ENCODE data around the gene ASCC3. TPM values are rescaled to one million over a fixed set of nuclear protein-coding genes. Genes with fewer than 3 reads are reported as not detected.

Gene ASCC3
- total and polyA plus RNA-seq, 2 donors (not counting 1 experiment from before 2014, with no cell fraction given) = 9.0 to 42.3 TPM

DNA sequence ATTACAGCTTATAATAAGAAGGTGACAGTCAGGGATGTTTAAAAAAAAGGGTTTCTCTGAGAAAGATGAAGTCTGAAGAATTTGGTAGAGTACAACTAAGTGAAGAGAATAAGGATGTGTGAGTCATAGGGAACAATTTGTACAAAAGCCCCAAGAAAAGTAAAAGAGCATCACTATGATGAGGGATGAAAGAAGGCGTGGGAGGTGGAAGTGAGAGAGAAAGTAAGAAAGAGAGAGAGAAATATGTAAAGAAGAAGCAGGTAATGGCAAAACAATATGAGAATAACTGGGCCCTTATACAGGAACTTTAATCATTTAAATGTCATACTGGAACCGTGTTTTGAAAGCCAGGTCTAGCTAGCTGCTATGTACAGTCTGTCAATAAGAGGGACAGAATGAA lies 179.4 kb downstream of the ASCC3 start:
- H3K79me2 ChIP-seq (ENCODE audit: control insufficient read depth, insufficient read depth, low read length) = no peaks in the 10 kb centered on the region
- intact Hi-C loops (cut with micrococcal nuclease) = no loop called here
- POLR2A ChIA-PET = no interaction called here
- H3K9me3 ChIP-seq (ENCODE audit: control extremely low read depth in 1 of 3, control insufficient read depth in 2 of 3, insufficient read depth in 1 of 3, low read length in 2 of 3) = peaks cover 2 to 9% (median 9%) of the 10 kb centered on the region in 3 donors
- no peak overlapping the region for H3K4me2 ChIP-seq (replicated peaks; ENCODE audit: low read depth, low read length, poor library complexity, severe bottlenecking)
- no peaks in the 10 kb centered on the region for H3K27me3 Mint-ChIP-seq
- H4K20me1 ChIP-seq (ENCODE audit: control insufficient read depth, insufficient read depth, low read length, poor library complexity, severe bottlenecking) = no peaks in the 10 kb centered on the region
- H3K9me3 Mint-ChIP-seq (ENCODE audit: insufficient read depth) = peaks cover 12% of the 10 kb centered on the region
- 67% methylated on average over 1 of the region's 2 CpGs for WGBS (ENCODE audit: insufficient coverage)
- no peaks in the 10 kb centered on the region for H3K27me3 ChIP-seq (replicated peaks in 1 of 4; ENCODE audit: control extremely low read depth in 1 of 4, control insufficient read depth in 3 of 4, insufficient read depth in 4 of 4, low read length in 3 of 4)
- TF ChIP-seq EZH2 (IDR thresholded peaks at IDR 0.05; ENCODE audit: borderline replicate concordance, insufficient read depth, low read depth, low read length, poor library complexity, severe bottlenecking) = no peak
- TF ChIP-seq, protein P1, sequence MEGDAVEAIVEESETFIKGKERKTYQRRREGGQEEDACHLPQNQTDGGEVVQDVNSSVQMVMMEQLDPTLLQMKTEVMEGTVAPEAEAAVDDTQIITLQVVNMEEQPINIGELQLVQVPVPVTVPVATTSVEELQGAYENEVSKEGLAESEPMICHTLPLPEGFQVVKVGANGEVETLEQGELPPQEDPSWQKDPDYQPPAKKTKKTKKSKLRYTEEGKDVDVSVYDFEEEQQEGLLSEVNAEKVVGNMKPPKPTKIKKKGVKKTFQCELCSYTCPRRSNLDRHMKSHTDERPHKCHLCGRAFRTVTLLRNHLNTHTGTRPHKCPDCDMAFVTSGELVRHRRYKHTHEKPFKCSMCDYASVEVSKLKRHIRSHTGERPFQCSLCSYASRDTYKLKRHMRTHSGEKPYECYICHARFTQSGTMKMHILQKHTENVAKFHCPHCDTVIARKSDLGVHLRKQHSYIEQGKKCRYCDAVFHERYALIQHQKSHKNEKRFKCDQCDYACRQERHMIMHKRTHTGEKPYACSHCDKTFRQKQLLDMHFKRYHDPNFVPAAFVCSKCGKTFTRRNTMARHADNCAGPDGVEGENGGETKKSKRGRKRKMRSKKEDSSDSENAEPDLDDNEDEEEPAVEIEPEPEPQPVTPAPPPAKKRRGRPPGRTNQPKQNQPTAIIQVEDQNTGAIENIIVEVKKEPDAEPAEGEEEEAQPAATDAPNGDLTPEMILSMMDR (IDR thresholded peaks at IDR 0.05) = no peak
- H3K4me3 ChIP-seq (ENCODE audit: control extremely low read depth in 1 of 5, extremely low read depth in 1 of 5, insufficient read depth in 1 of 5, low read depth in 2 of 5, low read length in 4 of 5) = no peak overlapping the region
- H2AFZ ChIP-seq (ENCODE audit: insufficient read depth, low read depth, low read length, poor library complexity, severe bottlenecking) = no peak overlapping the region
- H3K4me1 ChIP-seq (ENCODE audit: control insufficient read depth in 2 of 2, insufficient read depth in 2 of 2, low read length in 2 of 2) = no peaks in the 10 kb centered on the region
- H3K27ac ChIP-seq (ENCODE audit: low read length in 2 of 2) = no peak overlapping the region
- H3K27ac Mint-ChIP-seq = no peak overlapping the region
- H3K36me3 ChIP-seq (replicated peaks in 1 of 2; ENCODE audit: control extremely low read depth in 1 of 2, control insufficient read depth in 1 of 2, extremely low read depth in 1 of 2, insufficient read depth in 2 of 2, low read length in 1 of 2) = peaks cover 4 to 7% of the 10 kb centered on the region in 2 experiments
- DNase-seq = no peak
- no peak overlapping the region for H3K4me3 Mint-ChIP-seq
- H3K4me1 Mint-ChIP-seq = no peaks in the 10 kb centered on the region
- no peak for ATAC-seq (ENCODE audit: low read depth)
- no peak overlapping the region for H3K9ac ChIP-seq (ENCODE audit: low read length)
- CTCF ChIA-PET = no interaction called here

GRCh38 chr6:100700009-100700408 lies 181.1 kb downstream of the ASCC3 start:
- H3K4me3 Mint-ChIP-seq = no peak overlapping the region
- H3K27me3 Mint-ChIP-seq = no peaks in the 10 kb centered on the region
- H3K9me3 Mint-ChIP-seq (ENCODE audit: insufficient read depth) = peaks cover 12% of the 10 kb centered on the region
- no peak for DNase-seq
- H4K20me1 ChIP-seq (ENCODE audit: control insufficient read depth, insufficient read depth, low read length, poor library complexity, severe bottlenecking) = no peaks in the 10 kb centered on the region
- no peak overlapping the region for H3K27ac ChIP-seq (ENCODE audit: low read length in 2 of 2)
- no peak for ATAC-seq (ENCODE audit: low read depth)
- H3K79me2 ChIP-seq (ENCODE audit: control insufficient read depth, insufficient read depth, low read length) = no peaks in the 10 kb centered on the region
- ChIA-PET CTCF (no interaction called here), POLR2A (no interaction called here)
- H3K4me3 ChIP-seq (ENCODE audit: control extremely low read depth in 1 of 5, extremely low read depth in 1 of 5, insufficient read depth in 1 of 5, low read depth in 2 of 5, low read length in 4 of 5) = no peak overlapping the region
- no peaks in the 10 kb centered on the region for H3K27me3 ChIP-seq (replicated peaks in 1 of 4; ENCODE audit: control extremely low read depth in 1 of 4, control insufficient read depth in 3 of 4, insufficient read depth in 4 of 4, low read length in 3 of 4)
- H3K4me2 ChIP-seq (replicated peaks; ENCODE audit: low read depth, low read length, poor library complexity, severe bottlenecking) = no peak overlapping the region
- 95% methylated on average over 2 of the region's 3 CpGs for WGBS (ENCODE audit: insufficient coverage)
- intact Hi-C loops (cut with micrococcal nuclease) = no loop called here
- no peak overlapping the region for H3K27ac Mint-ChIP-seq
- H3K4me1 Mint-ChIP-seq = no peaks in the 10 kb centered on the region
- H3K36me3 ChIP-seq (replicated peaks in 1 of 2; ENCODE audit: control extremely low read depth in 1 of 2, control insufficient read depth in 1 of 2, extremely low read depth in 1 of 2, insufficient read depth in 2 of 2, low read length in 1 of 2) = peaks cover 4 to 7% of the 10 kb centered on the region in 2 experiments
- no peak overlapping the region for H2AFZ ChIP-seq (ENCODE audit: insufficient read depth, low read depth, low read length, poor library complexity, severe bottlenecking)
- H3K9ac ChIP-seq (ENCODE audit: low read length) = no peak overlapping the region
- TF ChIP-seq, protein P1 (IDR thresholded peaks at IDR 0.05) = no peak
- no peak for TF ChIP-seq EZH2 (IDR thresholded peaks at IDR 0.05; ENCODE audit: borderline replicate concordance, insufficient read depth, low read depth, low read length, poor library complexity, severe bottlenecking)
- peaks cover 2 to 9% (median 9%) of the 10 kb centered on the region in 3 donors for H3K9me3 ChIP-seq (ENCODE audit: control extremely low read depth in 1 of 3, control insufficient read depth in 2 of 3, insufficient read depth in 1 of 3, low read length in 2 of 3)
- H3K4me1 ChIP-seq (ENCODE audit: control insufficient read depth in 2 of 2, insufficient read depth in 2 of 2, low read length in 2 of 2) = no peaks in the 10 kb centered on the region
